ENCODE data around the gene P3R3URF.
A peak's percentile ranks its signal among the peaks of the same experiment; 100 is the strongest.

P3R3URF gene

GRCh38 chr1:46131712-46132528 lies 44.4 kb downstream of the P3R3URF start:
- DNase-seq (ENCODE audit: low spot score) = peak; percentile 35

- DNase-seq (ENCODE audit: low spot score) = no peak
Observed at GRCh38 chr1:46131093-46131492, 45.2 kb downstream of the P3R3URF start.

- no peak for DNase-seq (ENCODE audit: low spot score)
Observed at GRCh38 chr1:46130606-46131005, 45.7 kb downstream of the P3R3URF start.

- no peak for DNase-seq (ENCODE audit: low spot score)
Observed at GRCh38 chr1:46130121-46130520, 46.2 kb downstream of the P3R3URF start.

GRCh38 chr1:46128344-46128743 lies 47.9 kb downstream of the P3R3URF start:
- DNase-seq (ENCODE audit: low spot score) = no peak

All from hematopoietic multipotent progenitor cell treated with erythropoietin and hydrocortisone succinate and interleukin-3 and kit ligand, for 15 days (in vitro differentiated cells).